Neural progenitor cell (in vitro differentiated cells): ENCODE data around the gene LEKR1. TPM values are rescaled to one million over a fixed set of nuclear protein-coding genes. Genes with fewer than 3 reads are reported as not detected.
"Not testable (repeated sequence)": the region's sequence is repeated elsewhere in the genome, so short reads cannot be mapped to it uniquely, and the experiment has no call there.

Source experiments
- DNase-seq: peaks from one replicate; pipeline ENCODE4 v3.0.0-alpha.2; 2016; ENCODE audit warnings: low spot score
- H2AFZ ChIP-seq: fragments of 200-600 bp; sonication (generic); replicated peaks from 2 replicates; pipeline ENCODE4 v1.6.1; 2016; ENCODE audit warnings: antibody characterized with exemption
- H3F3A ChIP-seq: fragments of 200-600 bp; sonication (generic); 2 replicates; pipeline ENCODE4 v1.6.1; 2016; ENCODE audit warnings: antibody characterized with exemption, low read depth
- H3K27ac ChIP-seq: fragments of 200-600 bp; sonication (generic); 2 replicates; pipeline ENCODE4 v1.5.1; 2016; ENCODE audit warnings: mild to moderate bottlenecking
- H3K27me3 ChIP-seq: fragments of 200-600 bp; sonication (generic); 2 replicates; pipeline ENCODE4 v1.6.1; 2016; ENCODE audit warnings: mild to moderate bottlenecking, moderate library complexity
- H3K36me3 ChIP-seq: fragments of 200-600 bp; sonication (generic); 2 replicates; pipeline ENCODE4 v1.5.1; 2016
- H3K4me1 ChIP-seq: fragments of 200-600 bp; sonication (generic); 2 replicates; pipeline ENCODE4 v1.6.1; 2016; ENCODE audit warnings: mixed run types
- H3K4me2 ChIP-seq: fragments of 200-600 bp; sonication (generic); 2 replicates; pipeline ENCODE4 v1.6.1; 2016
- H3K4me3 ChIP-seq: fragments of 200-600 bp; sonication (generic); 2 replicates; pipeline ENCODE4 v1.5.1; 2016
- H3K79me2 ChIP-seq: fragments of 200-600 bp; sonication (generic); 2 replicates; pipeline ENCODE4 v1.6.1; 2016; ENCODE audit warnings: low read depth
- H3K9ac ChIP-seq: fragments of 200-600 bp; sonication (generic); 2 replicates; pipeline ENCODE4 v1.6.1; 2016
- H3K9me3 ChIP-seq: fragments of 200-600 bp; sonication (generic); 2 replicates; pipeline ENCODE4 v1.5.1; 2016; ENCODE audit warnings: low read depth
- H4K20me1 ChIP-seq: fragments of 200-600 bp; sonication (generic); 2 replicates; pipeline ENCODE4 v1.6.1; 2016; ENCODE audit warnings: low read depth
- H3K27ac Mint-ChIP-seq: 3 replicates; pipeline ENCODE4 v1.8.0; 2021; ENCODE audit warnings: mixed read lengths
- H3K27me3 Mint-ChIP-seq: 2 replicates; pipeline ENCODE4 v1.8.0; 2022; ENCODE audit warnings: low read depth, mild to moderate bottlenecking, inconsistent platforms, moderate library complexity, mixed read lengths; ENCODE audit not compliant: insufficient read depth
- H3K36me3 Mint-ChIP-seq: 3 replicates; pipeline ENCODE4 v1.8.0; 2021; ENCODE audit warnings: mixed read lengths
- H3K4me1 Mint-ChIP-seq: 3 replicates; pipeline ENCODE4 v1.8.0; 2021; ENCODE audit warnings: mixed read lengths
- H3K4me3 Mint-ChIP-seq: 3 replicates; pipeline ENCODE4 v1.8.0; 2021; ENCODE audit warnings: mild to moderate bottlenecking, moderate library complexity, mixed read lengths
- H3K9me3 Mint-ChIP-seq: 3 replicates; pipeline ENCODE4 v1.8.0; 2020; ENCODE audit warnings: mixed read lengths
- EZH2 ChIP-seq: fragments of 200-600 bp; sonication (generic); IDR thresholded peaks from 2 replicates; pipeline ENCODE4 v1.6.1; 2017; ENCODE audit warnings: antibody characterized with exemption, mild to moderate bottlenecking, moderate library complexity
- EZH2phosphoT487 ChIP-seq: fragments of 200-600 bp; sonication (generic); IDR thresholded peaks from 2 replicates; pipeline ENCODE4 v1.6.1; 2017; ENCODE audit warnings: antibody characterized with exemption
- total RNA-seq: library from RNA; depleted of rRNA; stranded (reverse); fragments of >200 nt; gene quantifications from 2 replicates; pipeline ENCODE4 v1.2.3, GENCODE V29; 2015; ENCODE audit warnings: low replicate concordance
- TF ChIP-seq, protein P1 (sequence below): fragments of 200-600 bp; sonication (generic); IDR thresholded peaks from 2 replicates; pipeline ENCODE4 v1.5.1; 2017; ENCODE audit warnings: antibody characterized with exemption, mild to moderate bottlenecking

Gene LEKR1
- total RNA-seq, 1 donor from 2014 or later = 1.9 TPM

DNA sequence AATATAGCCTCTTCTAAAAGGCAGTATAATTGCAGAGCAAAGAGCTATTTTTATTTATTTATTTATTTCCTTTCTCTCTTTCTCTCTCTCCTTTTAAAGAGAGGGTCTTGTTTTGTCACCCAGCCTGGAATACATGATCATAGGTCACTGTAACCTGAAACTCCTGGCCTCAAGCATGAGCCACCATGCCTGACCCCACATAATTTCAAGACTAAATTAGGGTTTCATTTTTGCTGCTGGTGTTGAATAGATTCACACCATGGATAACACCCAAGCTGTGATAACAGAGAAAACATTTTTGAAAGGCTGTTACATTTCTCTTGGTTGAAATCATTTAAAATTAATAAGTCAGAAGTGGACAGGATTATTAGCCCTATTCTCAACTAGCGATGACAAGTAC is 131.6 kb downstream of the LEKR1 start:
- H3K36me3 ChIP-seq = no peaks in the 10 kb centered on the region
- H3K4me3 Mint-ChIP-seq = no peak overlapping the region
- H3K27ac Mint-ChIP-seq = no peak overlapping the region
- no peaks in the 10 kb centered on the region for H3K9me3 Mint-ChIP-seq
- TF ChIP-seq, protein P1, sequence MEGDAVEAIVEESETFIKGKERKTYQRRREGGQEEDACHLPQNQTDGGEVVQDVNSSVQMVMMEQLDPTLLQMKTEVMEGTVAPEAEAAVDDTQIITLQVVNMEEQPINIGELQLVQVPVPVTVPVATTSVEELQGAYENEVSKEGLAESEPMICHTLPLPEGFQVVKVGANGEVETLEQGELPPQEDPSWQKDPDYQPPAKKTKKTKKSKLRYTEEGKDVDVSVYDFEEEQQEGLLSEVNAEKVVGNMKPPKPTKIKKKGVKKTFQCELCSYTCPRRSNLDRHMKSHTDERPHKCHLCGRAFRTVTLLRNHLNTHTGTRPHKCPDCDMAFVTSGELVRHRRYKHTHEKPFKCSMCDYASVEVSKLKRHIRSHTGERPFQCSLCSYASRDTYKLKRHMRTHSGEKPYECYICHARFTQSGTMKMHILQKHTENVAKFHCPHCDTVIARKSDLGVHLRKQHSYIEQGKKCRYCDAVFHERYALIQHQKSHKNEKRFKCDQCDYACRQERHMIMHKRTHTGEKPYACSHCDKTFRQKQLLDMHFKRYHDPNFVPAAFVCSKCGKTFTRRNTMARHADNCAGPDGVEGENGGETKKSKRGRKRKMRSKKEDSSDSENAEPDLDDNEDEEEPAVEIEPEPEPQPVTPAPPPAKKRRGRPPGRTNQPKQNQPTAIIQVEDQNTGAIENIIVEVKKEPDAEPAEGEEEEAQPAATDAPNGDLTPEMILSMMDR = no peak
- TF ChIP-seq EZH2phosphoT487 = no peak
- TF ChIP-seq EZH2 = no peak
- H3K27me3 ChIP-seq = no peaks in the 10 kb centered on the region
- H2AFZ ChIP-seq = no peak overlapping the region
- peaks cover 5% of the 10 kb centered on the region for H3K4me1 Mint-ChIP-seq
- no peaks in the 10 kb centered on the region for H4K20me1 ChIP-seq
- DNase-seq = no peak
- H3K4me2 ChIP-seq = no peak overlapping the region
- H3K4me3 ChIP-seq = no peak overlapping the region
- no peaks in the 10 kb centered on the region for H3K79me2 ChIP-seq
- H3K9me3 ChIP-seq = no peaks in the 10 kb centered on the region
- peaks cover 1% of the 10 kb centered on the region for H3K27me3 Mint-ChIP-seq
- H3K9ac ChIP-seq = no peak overlapping the region
- no peak overlapping the region for H3K27ac ChIP-seq
- no peaks in the 10 kb centered on the region for H3F3A ChIP-seq
- H3K4me1 ChIP-seq = no peaks in the 10 kb centered on the region
- no peaks in the 10 kb centered on the region for H3K36me3 Mint-ChIP-seq

DNA sequence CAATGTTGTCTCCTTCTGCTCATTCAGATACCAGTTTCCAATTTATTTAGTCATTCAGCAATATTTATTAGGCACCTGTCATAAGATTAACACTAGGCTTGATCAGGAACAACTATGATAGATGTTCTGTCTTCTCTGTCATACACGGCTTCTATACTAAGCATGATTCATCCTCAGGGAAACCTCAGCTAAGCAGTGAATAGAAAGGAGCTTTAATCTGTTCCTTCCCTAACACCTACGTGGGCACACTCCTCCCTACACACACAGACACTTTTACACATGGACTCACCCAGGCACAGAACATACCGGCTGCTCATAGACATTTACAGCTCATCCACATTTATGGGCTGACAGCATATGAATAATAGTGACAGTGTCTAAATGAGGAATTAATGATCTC is 136.9 kb downstream of the LEKR1 start:
- H3K4me1 Mint-ChIP-seq = no peaks in the 10 kb centered on the region
- Histone ChIP-seq H3K4me2 (no peak overlapping the region), H3K4me3 (no peak overlapping the region), H3K4me1 (no peaks in the 10 kb centered on the region), H3K36me3 (no peaks in the 10 kb centered on the region), H3K9me3 (peaks cover 5% of the 10 kb centered on the region), H3K79me2 (no peaks in the 10 kb centered on the region), H3F3A (no peaks in the 10 kb centered on the region), H3K27me3 (no peaks in the 10 kb centered on the region), H2AFZ (no peak overlapping the region), H3K9ac (no peak overlapping the region), H3K27ac (no peak overlapping the region), H4K20me1 (no peaks in the 10 kb centered on the region)
- TF ChIP-seq EZH2 = no peak
- TF ChIP-seq, protein P1 = no peak
- no peak for TF ChIP-seq EZH2phosphoT487
- no peak overlapping the region for H3K27ac Mint-ChIP-seq
- peaks cover 5% of the 10 kb centered on the region for H3K9me3 Mint-ChIP-seq
- peaks cover 3% of the 10 kb centered on the region for H3K27me3 Mint-ChIP-seq
- H3K36me3 Mint-ChIP-seq = no peaks in the 10 kb centered on the region
- DNase-seq = no peak
- H3K4me3 Mint-ChIP-seq = no peak overlapping the region

DNA sequence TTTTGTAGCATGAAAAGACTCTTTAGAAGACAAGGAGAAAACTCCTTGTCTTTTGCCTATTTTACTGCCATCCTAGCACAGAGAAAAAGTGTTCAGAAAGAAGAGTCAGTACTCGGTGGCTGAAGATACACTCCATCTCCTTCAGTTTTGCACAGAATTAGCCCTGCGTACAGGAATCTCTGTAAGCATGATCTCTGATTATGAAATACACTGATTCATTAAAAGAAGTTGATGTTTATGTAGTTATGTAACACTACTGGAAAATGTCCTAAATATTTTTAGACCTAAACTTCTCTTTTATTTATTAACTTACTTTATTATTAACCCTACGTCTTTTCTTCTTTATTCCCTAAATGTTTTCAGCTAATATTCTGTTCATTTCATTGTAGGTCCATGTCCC is 138.4 kb downstream of the LEKR1 start:
- peaks cover 3% of the 10 kb centered on the region for H3K27me3 Mint-ChIP-seq
- Histone ChIP-seq H3K4me3 (no peak overlapping the region), H2AFZ (no peak overlapping the region)

DNA sequence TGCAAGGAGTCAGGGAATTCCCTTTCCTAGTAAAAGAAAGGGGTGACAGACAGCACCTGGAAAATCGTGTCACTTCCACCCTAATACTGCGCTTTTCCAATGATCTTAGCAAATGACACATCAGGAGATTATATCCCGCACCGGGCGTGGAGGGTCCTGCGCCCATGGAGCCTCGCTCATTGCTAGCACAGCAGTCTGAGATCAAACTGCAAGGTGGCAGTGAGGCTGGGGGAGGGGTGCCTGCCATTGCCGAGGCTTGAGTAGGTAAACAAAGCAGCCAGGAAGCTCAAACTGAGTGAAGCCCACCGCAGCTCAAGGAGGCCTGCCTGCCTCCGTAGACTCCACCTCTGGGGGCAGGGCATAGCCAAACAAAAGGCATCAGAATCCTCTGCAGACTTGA is 140.2 kb downstream of the LEKR1 start:
- H3K27me3 Mint-ChIP-seq, H3K27ac ChIP-seq, H3K4me2 ChIP-seq, H3K4me1 Mint-ChIP-seq, H3K4me3 ChIP-seq, H3K9ac ChIP-seq, H3K27ac Mint-ChIP-seq, H3K36me3 Mint-ChIP-seq, H3K4me1 ChIP-seq, H3K79me2 ChIP-seq, H4K20me1 ChIP-seq, H3K27me3 ChIP-seq, H2AFZ ChIP-seq, H3K36me3 ChIP-seq, DNase-seq, H3F3A ChIP-seq, H3K9me3 ChIP-seq, H3K4me3 Mint-ChIP-seq: not testable (repeated sequence)
- peaks cover 12% of the 10 kb centered on the region for H3K9me3 Mint-ChIP-seq

More for the DNA sequence above, 138.4 kb downstream of the LEKR1 start:
- Histone ChIP-seq H3F3A (no peaks in the 10 kb centered on the region), H4K20me1 (no peaks in the 10 kb centered on the region), H3K79me2 (no peaks in the 10 kb centered on the region), H3K9ac (no peak overlapping the region), H3K4me2 (no peak overlapping the region), H3K27me3 (no peaks in the 10 kb centered on the region), H3K9me3 (peaks cover 5% of the 10 kb centered on the region), H3K36me3 (no peaks in the 10 kb centered on the region), H3K4me1 (no peaks in the 10 kb centered on the region), H3K27ac (no peak overlapping the region)
- no peak overlapping the region for H3K4me3 Mint-ChIP-seq
- H3K9me3 Mint-ChIP-seq = peaks cover 12% of the 10 kb centered on the region
- no peak overlapping the region for H3K27ac Mint-ChIP-seq
- H3K36me3 Mint-ChIP-seq = no peaks in the 10 kb centered on the region
- TF ChIP-seq, protein P1 = no peak
- TF ChIP-seq EZH2phosphoT487 (no peak), EZH2 (no peak)
- H3K4me1 Mint-ChIP-seq = no peaks in the 10 kb centered on the region
- DNase-seq = no peak
